Type B pancreatic cell (in vitro differentiated cells): ENCODE data around the gene CASZ1. TPM values are rescaled to one million over a fixed set of nuclear protein-coding genes. Genes with fewer than 3 reads are reported as not detected.

Source experiments
- DNase-seq: peaks from one replicate; pipeline ENCODE4 v3.0.0; 2021; ENCODE audit warnings: mixed read lengths; ENCODE audit not compliant: unreplicated experiment; ENCODE audit errors: extremely low spot score
- H3K27ac Mint-ChIP-seq: 2 replicates; pipeline ENCODE4 v1.8.0; 2021; ENCODE audit warnings: mild to moderate bottlenecking, mixed read lengths
- H3K27me3 Mint-ChIP-seq: 2 replicates; pipeline ENCODE4 v1.8.0; 2021; ENCODE audit warnings: mixed read lengths
- H3K36me3 Mint-ChIP-seq: 2 replicates; pipeline ENCODE4 v1.8.0; 2021; ENCODE audit warnings: mixed read lengths
- H3K4me1 Mint-ChIP-seq: one replicate; pipeline ENCODE4 v1.8.0; 2021; ENCODE audit warnings: mixed read lengths; ENCODE audit not compliant: unreplicated experiment
- H3K4me3 Mint-ChIP-seq: 2 replicates; pipeline ENCODE4 v1.8.0; 2021; ENCODE audit warnings: mild to moderate bottlenecking, mixed read lengths
- H3K9me3 Mint-ChIP-seq: 2 replicates; pipeline ENCODE4 v1.8.0; 2021; ENCODE audit warnings: mixed read lengths
- CTCF ChIP-seq: fragments of 200-600 bp; sonication (generic); conservative IDR thresholded peaks from 2 replicates; pipeline ENCODE4 v1.5.0; 2021; ENCODE audit warnings: antibody characterized with exemption, mild to moderate bottlenecking
- total RNA-seq: library from RNA; stranded (reverse); gene quantifications from 2 replicates; pipeline ENCODE4 v1.2.1, GENCODE V29; 2021; ENCODE audit warnings: low replicate concordance

Gene CASZ1
- total RNA-seq, 1 donor from 2014 or later = 15.7 TPM

GRCh38 chr1:10701145-10701544 lies 95.3 kb downstream of the CASZ1 start:
- no peaks in the 10 kb centered on the region for H3K9me3 Mint-ChIP-seq
- H3K27ac Mint-ChIP-seq = no peak overlapping the region
- no peak for DNase-seq
- H3K27me3 Mint-ChIP-seq = peaks cover 63% of the 10 kb centered on the region
- H3K4me1 Mint-ChIP-seq = peaks cover 27% of the 10 kb centered on the region
- H3K36me3 Mint-ChIP-seq = no peaks in the 10 kb centered on the region
- no peak for TF ChIP-seq CTCF
- H3K4me3 Mint-ChIP-seq = no peak overlapping the region

GRCh38 chr1:10699470-10699835 lies 97.0 kb downstream of the CASZ1 start:
- H3K9me3 Mint-ChIP-seq = no peaks in the 10 kb centered on the region
- no peaks in the 10 kb centered on the region for H3K36me3 Mint-ChIP-seq
- peak overlapping the region; percentile 49 for H3K27ac Mint-ChIP-seq
- peaks cover 30% of the 10 kb centered on the region for H3K4me1 Mint-ChIP-seq
- no peak for DNase-seq
- H3K4me3 Mint-ChIP-seq = peak overlapping the region; percentile 44
- peaks cover 66% of the 10 kb centered on the region for H3K27me3 Mint-ChIP-seq
- TF ChIP-seq CTCF = no peak

- Mint-ChIP-seq H3K9me3 (no peaks in the 10 kb centered on the region), H3K36me3 (no peaks in the 10 kb centered on the region), H3K27me3 (peaks cover 63% of the 10 kb centered on the region), H3K4me1 (peaks cover 26% of the 10 kb centered on the region), H3K4me3 (no peak overlapping the region), H3K27ac (peak overlapping the region; percentile 49)
- no peak for DNase-seq
- TF ChIP-seq CTCF = no peak
These were observed 97.5 kb downstream of the CASZ1 start for GRCh38 chr1:10698726-10699469.

DNA sequence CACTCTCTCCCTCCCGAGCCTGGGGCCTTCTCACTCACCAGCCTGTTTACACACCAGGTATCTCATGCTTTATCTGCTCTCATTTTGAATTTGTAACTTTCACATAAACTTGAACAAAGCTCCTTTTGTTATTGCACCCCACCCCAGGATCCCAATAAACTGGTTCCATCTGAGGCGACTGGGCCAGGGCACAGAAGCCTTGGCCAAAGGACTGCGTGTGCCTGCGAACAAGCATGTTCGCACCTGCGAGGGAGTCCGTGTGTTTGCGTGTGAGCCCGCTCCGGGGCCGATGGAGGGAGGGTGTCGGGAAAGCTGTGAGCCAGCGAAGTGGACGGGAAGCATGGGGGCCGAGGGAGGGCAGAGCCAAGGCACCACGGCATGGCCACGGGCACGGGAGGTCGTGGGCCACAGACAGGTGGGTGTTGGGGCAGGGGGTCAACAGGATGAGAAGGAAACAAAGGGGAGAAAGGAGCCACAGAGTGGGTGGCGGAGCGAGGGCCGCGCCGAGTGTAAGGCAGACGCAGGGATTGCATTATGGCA lies 98.8 kb downstream of the CASZ1 start:
- Mint-ChIP-seq H3K9me3 (no peaks in the 10 kb centered on the region), H3K27ac (no peak overlapping the region), H3K4me3 (peak overlapping the region; percentile 24), H3K27me3 (peaks cover 65% of the 10 kb centered on the region), H3K36me3 (no peaks in the 10 kb centered on the region), H3K4me1 (peaks cover 27% of the 10 kb centered on the region)
- no peak for TF ChIP-seq CTCF
- no peak for DNase-seq

GRCh38 chr1:10696977-10697376 lies 99.5 kb downstream of the CASZ1 start:
- Mint-ChIP-seq H3K27me3 (peaks cover 63% of the 10 kb centered on the region), H3K36me3 (no peaks in the 10 kb centered on the region), H3K4me1 (peaks cover 28% of the 10 kb centered on the region), H3K9me3 (no peaks in the 10 kb centered on the region), H3K4me3 (peak overlapping the region; percentile 31), H3K27ac (peak overlapping the region; percentile 48)
- no peak for TF ChIP-seq CTCF
- no peak for DNase-seq
